Measurements from ENCODE around the gene FUBP3. TPM values are rescaled to one million over a fixed set of nuclear protein-coding genes. Genes with fewer than 3 reads are reported as not detected.

Gene FUBP3
- polyA plus RNA-seq, 3 donors, result 9.5 to 17.3 (median 16.3) TPM

- Mint-ChIP-seq H3K4me3 (no peak overlapping the region), H3K36me3 (peaks cover 81 to 94% of the 10 kb centered on the region in 2 donors), H3K4me1 (no peaks in the 10 kb centered on the region), H3K27ac (no peak overlapping the region), H3K9me3 (peaks cover 0 to 2% (median 0%) of the 10 kb centered on the region in 7 donors), H3K27me3 (ENCODE audit: low read depth in 3 of 3) (peaks cover 0 to 2% (median 1%) of the 10 kb centered on the region in 3 donors)
- Histone ChIP-seq H3K9ac (ENCODE audit: insufficient read depth, low read length, poor library complexity, severe bottlenecking) (no peak overlapping the region), H3K4me1 (ENCODE audit: control insufficient read depth in 1 of 2, insufficient read depth in 2 of 2, low read length in 2 of 2) (no peaks in the 10 kb centered on the region), H3K36me3 (replicated peaks in 1 of 2; ENCODE audit: control insufficient read depth in 1 of 2, insufficient read depth in 2 of 2, low read length in 2 of 2) (peaks cover 84 to 94% of the 10 kb centered on the region in 2 donors), H4K20me1 (ENCODE audit: insufficient read depth, low read length) (no peaks in the 10 kb centered on the region), H3K4me2 (replicated peaks; ENCODE audit: extremely low read depth, low read length, poor library complexity, severe bottlenecking) (no peak overlapping the region), H3K79me2 (ENCODE audit: insufficient read depth, low read length) (no peaks in the 10 kb centered on the region), H3K4me3 (replicated peaks in 1 of 3; ENCODE audit: low read depth in 2 of 3, low read length in 3 of 3) (no peak overlapping the region), H3K9me3 (replicated peaks in 1 of 2; ENCODE audit: control insufficient read depth in 1 of 2, insufficient read depth in 1 of 2, low read length in 2 of 2) (no peaks in the 10 kb centered on the region), H2AFZ (ENCODE audit: insufficient read depth, low read depth, low read length, poor library complexity, severe bottlenecking) (no peak overlapping the region), H3K27ac (ENCODE audit: low read depth in 1 of 2, low read length in 2 of 2) (no peak overlapping the region), H3K27me3 (ENCODE audit: control insufficient read depth in 2 of 2, insufficient read depth in 2 of 2, low read length in 2 of 2) (no peaks in the 10 kb centered on the region)
- WGBS (ENCODE audit: insufficient coverage), result 100% methylated on average over 5 of the region's 7 CpGs
- no peak for DNase-seq
- intact Hi-C loops (cut with micrococcal nuclease), result no loop called here
- TF ChIP-seq CTCF (IDR thresholded peaks at IDR 0.05), result no peak
Measured at GRCh38 chr9:130632841-130633240, 53.5 kb downstream of the FUBP3 start.

- H3K27me3 Mint-ChIP-seq (ENCODE audit: low read depth in 3 of 3), result peaks cover 0 to 2% (median 1%) of the 10 kb centered on the region in 3 donors
- Histone ChIP-seq H3K27ac (ENCODE audit: low read depth in 1 of 2, low read length in 2 of 2) (no peak overlapping the region), H2AFZ (ENCODE audit: insufficient read depth, low read depth, low read length, poor library complexity, severe bottlenecking) (no peak overlapping the region), H3K4me1 (ENCODE audit: control insufficient read depth in 1 of 2, insufficient read depth in 2 of 2, low read length in 2 of 2) (no peaks in the 10 kb centered on the region), H3K79me2 (ENCODE audit: insufficient read depth, low read length) (no peaks in the 10 kb centered on the region), H3K9me3 (replicated peaks in 1 of 2; ENCODE audit: control insufficient read depth in 1 of 2, insufficient read depth in 1 of 2, low read length in 2 of 2) (no peaks in the 10 kb centered on the region), H3K27me3 (ENCODE audit: control insufficient read depth in 2 of 2, insufficient read depth in 2 of 2, low read length in 2 of 2) (no peaks in the 10 kb centered on the region), H3K4me2 (replicated peaks; ENCODE audit: extremely low read depth, low read length, poor library complexity, severe bottlenecking) (no peak overlapping the region), H3K36me3 (replicated peaks in 1 of 2; ENCODE audit: control insufficient read depth in 1 of 2, insufficient read depth in 2 of 2, low read length in 2 of 2) (peaks cover 82 to 94% of the 10 kb centered on the region in 2 donors), H3K9ac (ENCODE audit: insufficient read depth, low read length, poor library complexity, severe bottlenecking) (no peak overlapping the region), H3K4me3 (replicated peaks in 1 of 3; ENCODE audit: low read depth in 2 of 3, low read length in 3 of 3) (no peak overlapping the region), H4K20me1 (ENCODE audit: insufficient read depth, low read length) (no peaks in the 10 kb centered on the region)
- WGBS (ENCODE audit: insufficient coverage), result 95% methylated on average over 19 of the region's 25 CpGs
- no peak for DNase-seq
- TF ChIP-seq CTCF (IDR thresholded peaks at IDR 0.05), result no peak
- no peaks in the 10 kb centered on the region for H3K4me1 Mint-ChIP-seq
- H3K27ac Mint-ChIP-seq, result peak overlapping the region in 2 of 7 donors; percentile 14 to 51
- H3K9me3 Mint-ChIP-seq, result no peaks in the 10 kb centered on the region
- peaks cover 82 to 95% of the 10 kb centered on the region in 2 donors for H3K36me3 Mint-ChIP-seq
- intact Hi-C loops (cut with micrococcal nuclease), result no loop called here
- H3K4me3 Mint-ChIP-seq, result no peak overlapping the region
Measured at GRCh38 chr9:130633336-130634190, 54.2 kb downstream of the FUBP3 start.
